NCI-H1417 treated with DMSO at 0.1 percent for 48 hours (cell line): ENCODE measurements around the gene DDX41.
"Not testable (repeated sequence)": the region's sequence is repeated elsewhere in the genome, so short reads cannot be mapped to it uniquely, and the experiment has no call there.

Experiments used
- DNase-seq: peaks from one replicate; lab custom pipeline; 2025; lab: John Stamatoyannopoulos, UW

The DDX41 gene

GRCh38 chr5:177516601-177517568 is at the start of gene DDX41:
TSS of gene DDX41 (minus strand) at chr5:177516961. CDS start at chr5:177516945, 16 bp downstream.
- peak; percentile 56 for DNase-seq

DNA sequence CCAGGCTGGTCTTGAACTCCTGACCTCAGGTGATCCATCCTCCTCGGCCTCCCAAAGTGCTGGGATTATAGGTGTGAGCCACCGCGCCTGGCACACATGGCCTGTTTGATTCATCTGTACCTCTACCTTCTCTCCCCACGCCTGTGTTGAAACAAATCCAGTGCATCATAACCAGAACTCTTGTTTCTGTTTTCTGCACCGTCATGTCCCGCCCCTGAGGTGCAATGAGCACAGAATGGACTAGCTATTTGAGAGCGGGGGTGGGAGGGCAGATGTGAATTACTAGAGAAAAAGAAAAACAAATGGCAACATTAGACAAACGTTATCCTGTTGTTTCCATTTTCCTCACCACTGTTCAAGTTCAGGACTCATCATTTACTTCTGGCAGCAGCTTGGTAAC is 48.3 kb upstream of the DDX41 start:
- no peak for DNase-seq

DNA sequence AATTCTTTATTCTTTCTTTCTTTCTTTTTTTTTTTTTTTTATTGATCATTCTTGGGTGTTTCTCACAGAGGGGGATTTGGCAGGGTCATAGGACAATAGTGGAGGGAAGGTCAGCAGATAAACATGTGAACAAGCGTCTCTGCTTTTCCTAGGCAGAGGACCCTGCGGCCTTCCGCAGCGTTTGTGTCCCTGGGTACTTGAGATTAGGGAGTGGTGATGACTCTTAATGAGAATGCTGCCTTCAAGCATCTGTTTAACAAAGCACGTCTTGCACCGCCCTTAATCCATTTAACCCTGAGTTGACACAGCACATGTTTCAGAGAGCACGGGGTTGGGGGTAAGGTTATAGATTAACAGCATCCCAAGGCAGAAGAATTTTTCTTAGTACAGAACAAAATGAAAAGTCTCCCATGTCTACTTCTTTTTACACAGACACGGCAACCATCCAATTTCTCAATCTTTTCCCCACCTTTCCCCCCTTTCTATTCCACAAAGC is 42.7 kb upstream of the DDX41 start:
- DNase-seq = not testable (repeated sequence)

GRCh38 chr5:177557796-177558195 is 41.0 kb upstream of the DDX41 start:
- DNase-seq = no peak

- no peak for DNase-seq
Measured at GRCh38 chr5:177557041-177557647, 40.4 kb upstream of the DDX41 start.

GRCh38 chr5:177555665-177556064 is 38.9 kb upstream of the DDX41 start:
- no peak for DNase-seq

DNA sequence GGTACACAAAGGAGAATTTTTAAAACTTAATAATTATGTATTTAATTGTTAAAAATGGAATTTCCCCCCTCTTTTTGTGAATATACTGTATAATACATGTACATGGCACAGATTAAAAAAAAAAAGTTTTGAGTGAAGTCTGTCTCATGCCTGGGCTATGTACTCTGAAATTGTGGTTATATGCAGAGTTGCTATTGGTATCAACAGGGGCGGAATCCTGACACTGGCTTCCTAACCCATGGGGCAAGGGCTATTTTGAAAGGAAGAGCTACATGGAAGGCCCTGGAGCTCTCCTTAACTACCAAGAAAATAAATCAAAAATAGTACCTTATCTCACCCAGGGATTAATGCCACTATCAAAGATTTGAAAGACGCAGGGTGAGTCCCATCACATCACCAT is 38.5 kb upstream of the DDX41 start:
- DNase-seq = no peak

GRCh38 chr5:177554474-177555111 is 37.8 kb upstream of the DDX41 start, which contains the start of gene FAM193B:
TSS of gene FAM193B (minus strand) at chr5:177554563. CDS start at chr5:177554458, 105 bp downstream.
- DNase-seq = peak; percentile 32

DNA sequence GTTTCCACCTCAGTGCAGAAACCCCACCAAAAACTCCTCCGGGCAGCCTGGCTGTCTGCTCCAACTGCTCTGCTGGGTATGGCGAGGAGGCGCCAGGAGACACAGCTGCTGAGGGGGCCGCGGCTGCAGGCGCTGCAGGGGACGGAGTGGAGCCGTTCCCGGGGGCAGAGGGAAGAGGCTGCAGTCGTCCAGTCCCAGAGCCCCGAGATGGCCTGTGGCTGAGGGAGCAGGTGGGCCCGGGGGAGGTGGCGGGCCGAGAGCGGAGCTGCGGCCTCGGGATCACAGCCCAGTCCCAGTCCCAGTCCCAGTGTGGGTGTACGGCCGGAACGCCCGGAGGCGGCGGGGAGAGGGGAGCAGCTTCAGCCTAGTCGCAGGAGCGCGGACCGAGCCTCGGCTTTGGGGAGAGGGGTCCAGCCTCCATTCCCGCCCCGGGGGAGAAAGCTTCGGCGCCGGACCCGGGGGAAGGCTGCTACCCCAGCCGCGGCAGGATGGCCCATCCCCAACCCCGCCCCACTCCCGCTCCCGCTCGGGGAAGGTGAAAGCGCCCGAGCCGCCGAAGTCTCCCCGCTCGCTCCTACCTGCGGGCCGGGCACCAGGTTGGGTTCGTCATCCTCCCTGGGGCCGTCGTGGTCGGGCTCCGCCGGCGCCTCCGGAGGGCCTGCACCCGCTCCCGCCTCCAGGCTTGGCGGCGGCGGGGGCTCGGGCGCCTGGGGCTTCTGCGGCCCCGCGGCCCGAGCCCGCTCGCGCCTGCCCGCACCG is 37.1 kb upstream of the DDX41 start:
- DNase-seq = no peak

DNA sequence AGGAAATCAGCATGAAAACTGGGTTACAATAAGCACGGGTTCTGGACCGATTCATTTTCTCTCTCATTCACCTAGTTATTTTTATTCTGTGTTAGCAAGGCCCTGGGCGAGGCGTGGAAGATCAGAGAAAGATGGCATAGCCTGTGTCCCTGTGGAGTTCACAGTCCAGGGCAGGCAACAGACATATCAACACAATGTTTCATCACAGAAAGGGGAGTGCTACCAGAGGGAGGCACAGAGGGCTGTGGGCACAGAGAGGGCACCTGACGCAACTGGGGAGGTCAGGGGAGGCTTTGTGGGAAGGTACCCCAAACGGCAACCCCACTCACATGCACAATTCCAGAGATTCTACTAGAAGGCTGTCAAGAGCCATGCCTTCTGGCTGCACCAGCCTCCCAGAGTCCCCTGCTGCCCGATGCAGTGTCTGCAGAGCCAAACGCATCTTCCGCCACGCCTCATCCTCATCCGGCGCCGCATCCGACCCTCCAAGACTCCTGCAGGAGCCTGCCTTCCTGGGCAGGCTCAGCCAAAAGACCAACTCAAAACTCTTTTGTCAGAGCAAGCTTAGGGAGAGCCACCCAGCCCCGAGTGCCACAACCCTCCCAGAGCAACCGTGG is 36.2 kb upstream of the DDX41 start:
- no peak for DNase-seq

- DNase-seq = no peak
Measured at GRCh38 chr5:177550122-177550521, 33.4 kb upstream of the DDX41 start.

DNA sequence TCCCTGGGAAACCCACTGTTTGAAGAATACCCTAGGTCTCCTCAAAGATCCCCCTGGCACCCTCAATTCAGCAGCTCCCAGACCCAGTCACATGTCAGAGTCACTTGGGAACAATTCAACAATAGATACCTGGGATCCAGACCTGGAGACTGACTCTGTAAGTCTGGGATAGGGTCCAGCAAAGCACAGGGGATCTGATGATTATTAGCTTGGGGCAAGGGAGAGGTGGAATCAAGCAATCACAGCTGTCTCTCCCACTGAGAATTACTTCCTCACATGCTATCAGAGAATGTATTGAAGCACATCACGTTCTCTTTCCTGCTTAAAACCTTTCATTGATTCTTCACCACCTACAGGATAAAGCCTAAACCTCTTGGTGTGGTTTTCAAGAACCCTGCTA is 31.7 kb upstream of the DDX41 start:
- no peak for DNase-seq

DNA sequence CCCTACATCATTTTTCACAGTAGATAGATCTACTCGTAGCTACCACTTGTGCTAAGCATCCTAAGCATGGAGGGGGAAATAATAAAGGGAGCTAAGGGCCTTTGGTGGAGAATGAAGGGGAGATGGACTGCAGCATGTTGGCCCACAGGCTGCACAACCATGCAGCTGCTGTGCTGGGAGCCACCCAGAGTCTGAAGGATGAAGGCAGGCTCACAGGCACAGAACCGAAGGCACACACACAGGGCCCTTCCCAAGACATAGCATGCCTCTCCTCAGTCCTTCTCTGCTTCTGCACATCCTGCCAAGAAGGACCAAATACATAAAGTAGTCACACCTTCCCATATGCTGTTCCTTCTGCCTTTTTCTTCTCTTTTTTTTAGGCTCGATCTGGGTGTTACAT is 31.0 kb upstream of the DDX41 start:
- DNase-seq = no peak

DNA sequence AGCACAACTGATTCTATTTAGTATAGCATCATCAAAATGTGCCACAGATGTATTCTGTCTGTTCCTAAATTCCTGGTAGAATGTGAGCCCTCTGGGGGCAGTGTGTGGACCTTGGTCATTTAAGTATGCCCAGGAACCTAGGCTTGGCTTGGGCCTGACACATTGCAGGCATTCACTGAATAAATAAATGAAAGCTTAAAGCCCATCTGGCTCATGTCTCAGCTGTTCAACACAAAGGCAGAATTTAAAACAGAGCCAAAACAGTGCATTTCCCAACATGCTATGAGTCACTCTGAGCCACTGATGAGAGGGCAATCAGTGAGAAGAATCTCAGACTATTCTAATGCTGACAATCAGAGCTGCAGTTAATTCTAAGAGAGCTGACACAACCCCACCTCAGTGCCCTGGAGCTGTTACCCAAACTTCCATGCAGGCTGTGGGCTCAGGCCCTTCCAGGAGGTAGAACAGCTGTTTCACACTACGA is 29.5 kb upstream of the DDX41 start:
- DNase-seq = no peak

- no peak for DNase-seq
Measured at GRCh38 chr5:177545487-177546257, 28.9 kb upstream of the DDX41 start.

- DNase-seq = no peak
Measured at GRCh38 chr5:177542816-177543465, 26.2 kb upstream of the DDX41 start.

DNA sequence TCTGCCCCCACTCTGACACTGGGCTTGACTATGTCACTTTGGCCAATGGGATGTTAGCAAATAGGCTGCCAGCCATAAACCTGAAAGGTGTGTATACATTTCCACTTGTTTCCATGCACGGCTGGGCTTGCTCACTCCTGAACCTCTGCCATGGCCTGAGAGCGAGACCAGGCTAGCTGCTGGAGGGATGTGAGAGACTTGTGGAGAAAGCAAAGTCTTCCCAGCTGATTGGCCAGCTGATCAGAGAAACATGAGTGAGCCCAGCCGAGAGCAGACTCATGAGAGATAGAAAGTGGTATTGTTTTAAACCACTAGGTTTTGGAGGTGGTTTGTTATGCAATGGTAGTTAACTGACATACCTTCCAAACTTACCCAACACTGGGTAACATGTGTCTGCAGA is 23.7 kb upstream of the DDX41 start:
- no peak for DNase-seq

DNA sequence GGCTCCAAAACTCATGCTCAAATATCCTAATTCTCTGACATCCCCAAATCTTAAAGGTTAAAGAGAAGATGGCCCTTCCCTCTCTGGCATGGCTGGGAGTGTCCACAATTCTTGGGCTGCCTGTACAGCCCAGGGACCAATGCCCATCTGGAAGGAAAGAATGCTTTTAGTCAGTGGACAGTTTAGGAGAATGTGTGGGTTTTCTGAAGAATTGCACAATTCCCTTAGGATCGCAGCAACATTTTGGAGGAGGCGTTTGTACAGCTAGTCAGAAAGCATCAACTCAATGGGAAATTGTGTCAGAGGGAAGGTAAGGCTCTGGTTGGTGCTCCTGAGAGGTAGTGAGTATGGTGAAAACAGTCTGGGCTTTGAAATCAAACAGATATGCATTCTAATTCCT is 22.6 kb upstream of the DDX41 start:
- DNase-seq = no peak

DNA sequence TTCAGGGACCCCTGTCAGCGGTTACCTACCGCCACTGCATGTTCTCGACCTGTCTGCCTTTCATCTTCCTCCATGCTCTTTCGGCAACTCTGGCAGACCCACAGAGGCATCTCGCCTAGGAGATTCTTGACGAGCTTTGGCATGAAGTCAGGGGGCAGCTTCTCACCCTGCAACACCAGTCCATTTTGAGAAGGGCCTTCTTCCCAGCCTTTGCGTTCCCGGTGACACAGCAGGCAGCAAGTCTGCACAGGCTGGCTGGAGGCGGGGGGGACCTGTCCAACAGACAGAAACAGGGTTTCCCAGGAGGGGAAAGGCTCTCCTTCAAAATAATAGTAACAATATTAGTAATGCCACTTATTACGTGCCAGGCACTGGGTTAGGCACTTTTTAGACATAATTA is 22.1 kb upstream of the DDX41 start:
- DNase-seq = no peak
